CD4-positive, alpha-beta T cell treated with Interleukin-21 for 1 hour (primary cell): ENCODE measurements around the gene RERE.
"Not testable (repeated sequence)": the region's sequence is repeated elsewhere in the genome, so short reads cannot be mapped to it uniquely, and the experiment has no call there.

ENCODE experiments used
- DNase-seq: peaks from one replicate; pipeline ENCODE4 v3.0.0-alpha.2; 2020

The RERE gene

GRCh38 chr1:8464377-8464776 lies 353.1 kb downstream of the RERE start:
- DNase-seq = no peak

- peak; percentile 12 for DNase-seq
These were observed 354.1 kb downstream of the RERE start for GRCh38 chr1:8463144-8463927.

GRCh38 chr1:8462371-8462892 lies 355.0 kb downstream of the RERE start:
- no peak for DNase-seq

GRCh38 chr1:8461351-8462110 lies 355.9 kb downstream of the RERE start:
- no peak for DNase-seq

GRCh38 chr1:8460784-8461183 lies 356.7 kb downstream of the RERE start:
- no peak for DNase-seq

GRCh38 chr1:8460132-8460544 lies 357.3 kb downstream of the RERE start:
- DNase-seq = no peak

GRCh38 chr1:8458607-8459006 lies 358.8 kb downstream of the RERE start:
- no peak for DNase-seq

- DNase-seq = no peak
These were observed 359.6 kb downstream of the RERE start for GRCh38 chr1:8457760-8458381.

- DNase-seq = no peak
These were observed 360.4 kb downstream of the RERE start for GRCh38 chr1:8456991-8457390.

GRCh38 chr1:8456308-8456912 lies 361.0 kb downstream of the RERE start:
- no peak for DNase-seq

GRCh38 chr1:8455700-8456307 lies 361.6 kb downstream of the RERE start:
- no peak for DNase-seq

GRCh38 chr1:8450312-8450711 lies 367.1 kb downstream of the RERE start:
- no peak for DNase-seq

GRCh38 chr1:8448911-8449661 lies 368.4 kb downstream of the RERE start:
- no peak for DNase-seq

- DNase-seq = not testable (repeated sequence)
These were observed 368.9 kb downstream of the RERE start for GRCh38 chr1:8448505-8448904.

GRCh38 chr1:8447616-8448150 lies 369.8 kb downstream of the RERE start:
- DNase-seq = no peak

- not testable (repeated sequence) for DNase-seq
These were observed 371.3 kb downstream of the RERE start for GRCh38 chr1:8446119-8446518.

- no peak for DNase-seq
These were observed 373.8 kb downstream of the RERE start for GRCh38 chr1:8443558-8444194.

GRCh38 chr1:8441426-8441825 lies 376.0 kb downstream of the RERE start:
- DNase-seq = no peak

GRCh38 chr1:8439015-8439702 lies 378.3 kb downstream of the RERE start:
- DNase-seq = no peak

GRCh38 chr1:8438489-8438888 lies 379.0 kb downstream of the RERE start:
- DNase-seq = no peak
